NK-92 (cell line): Measurements from ENCODE around the gene RGS6.

Source experiments
- DNase-seq: peaks from one replicate; lab custom pipeline; 2025; ENCODE audit not compliant: unreplicated experiment; lab: John Stamatoyannopoulos, UW

Gene RGS6

DNA sequence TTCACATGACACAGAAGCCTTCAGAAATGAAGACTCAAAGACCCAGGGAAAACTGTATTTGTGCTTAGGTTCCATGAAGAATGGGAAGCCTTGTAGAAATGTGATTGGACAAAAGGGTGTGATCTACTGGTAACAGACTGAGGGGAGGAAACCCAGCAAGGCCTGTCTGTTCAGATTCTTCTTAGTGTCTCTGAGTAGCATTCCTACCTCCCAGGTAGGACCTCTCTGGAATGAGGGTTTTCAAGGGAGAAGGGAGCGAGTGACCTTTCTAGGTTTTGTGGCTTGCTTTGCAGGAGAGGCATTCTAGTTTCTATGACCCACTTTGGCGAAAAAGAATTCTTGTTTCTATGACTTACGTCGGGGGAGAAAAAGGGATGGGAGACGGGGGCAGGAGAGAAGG lies 560.0 kb downstream of the RGS6 start:
- no peak for DNase-seq

DNA sequence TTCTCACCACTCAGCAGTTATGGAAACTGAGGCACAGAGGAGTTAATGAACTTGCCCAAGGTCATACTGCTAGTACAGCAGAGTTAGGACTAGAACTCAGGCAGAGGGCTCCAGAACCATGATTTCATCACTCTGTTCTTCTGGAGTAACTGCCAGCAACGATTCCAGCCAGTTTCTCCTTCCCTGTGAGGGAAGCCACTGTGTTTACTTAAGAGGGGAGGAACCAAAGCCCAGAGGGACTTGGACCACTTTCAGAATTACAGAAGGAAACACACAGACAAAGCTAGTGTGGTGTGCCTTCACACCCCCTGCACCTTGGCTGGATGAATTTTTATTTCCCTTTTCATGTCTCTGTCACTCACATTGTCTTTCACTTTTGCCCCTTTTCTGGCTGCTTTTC lies 563.4 kb downstream of the RGS6 start:
- DNase-seq, result no peak

DNA sequence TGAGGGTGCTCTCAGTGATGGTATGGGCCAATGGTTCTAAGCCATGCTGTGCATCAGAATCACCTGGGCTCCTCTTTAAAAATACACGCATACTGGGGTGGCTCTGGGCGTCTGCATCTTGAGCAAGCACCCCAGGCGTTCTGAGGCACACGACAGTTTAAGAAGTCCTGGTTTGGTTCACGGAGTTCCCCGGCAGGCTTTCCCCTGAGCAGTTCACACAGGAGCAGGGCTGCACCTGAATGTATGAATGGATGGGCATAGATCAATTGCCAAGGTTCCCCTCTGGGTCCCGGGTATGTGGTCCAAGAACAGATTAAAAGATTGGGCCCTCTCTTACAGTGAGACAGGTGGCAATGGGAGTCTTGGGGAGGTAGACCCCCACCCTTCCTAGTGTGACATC lies 566.4 kb downstream of the RGS6 start:
- no peak for DNase-seq

DNA sequence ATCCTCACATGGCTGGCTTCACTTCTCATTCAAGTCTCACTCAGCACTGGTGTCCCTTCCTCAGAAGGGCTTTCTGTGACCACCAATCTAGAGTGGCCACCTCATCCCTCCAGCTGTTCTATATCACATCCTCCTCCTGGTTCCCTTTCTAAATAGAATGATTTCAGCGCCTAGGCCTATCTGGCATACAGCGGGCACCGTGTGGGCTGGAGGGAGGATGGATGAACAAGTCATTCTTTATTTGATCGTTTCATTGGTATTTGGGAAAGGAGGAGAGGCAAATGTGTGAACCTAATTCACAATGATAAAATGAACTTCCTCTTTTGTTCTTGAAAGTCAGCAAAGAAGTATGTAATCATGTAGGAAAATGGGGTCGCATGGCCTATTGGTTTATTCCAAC lies 567.5 kb downstream of the RGS6 start:
- DNase-seq, result no peak

DNA sequence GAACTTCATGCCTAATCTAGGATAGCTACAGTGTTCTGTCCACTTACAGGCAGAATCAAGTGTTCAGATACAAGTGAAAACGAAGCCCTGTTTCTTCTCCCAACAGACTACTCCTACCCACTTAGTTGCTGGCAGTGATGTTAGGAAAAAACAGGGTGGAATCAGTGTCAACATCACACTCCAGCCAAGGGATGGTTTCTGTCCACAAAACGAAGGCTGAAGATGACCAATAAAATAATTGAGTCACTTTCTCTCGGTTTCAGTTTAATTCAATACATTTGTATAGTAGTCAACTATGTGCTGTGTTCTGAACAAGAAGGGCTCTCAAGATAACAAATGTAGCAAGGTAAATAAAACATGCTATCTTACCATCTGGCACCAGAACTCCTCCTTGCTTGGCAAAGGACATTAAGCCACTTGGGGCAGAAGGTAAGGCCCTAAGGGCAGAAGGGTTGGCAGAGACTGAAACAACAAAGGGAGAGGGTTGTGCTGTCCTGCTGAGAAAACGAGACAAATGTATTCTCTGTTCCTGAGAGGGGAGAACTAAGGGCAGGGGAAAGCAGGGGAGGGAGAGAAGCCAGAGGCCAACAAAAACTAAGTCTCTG lies 568.1 kb downstream of the RGS6 start:
- DNase-seq, result no peak

DNA sequence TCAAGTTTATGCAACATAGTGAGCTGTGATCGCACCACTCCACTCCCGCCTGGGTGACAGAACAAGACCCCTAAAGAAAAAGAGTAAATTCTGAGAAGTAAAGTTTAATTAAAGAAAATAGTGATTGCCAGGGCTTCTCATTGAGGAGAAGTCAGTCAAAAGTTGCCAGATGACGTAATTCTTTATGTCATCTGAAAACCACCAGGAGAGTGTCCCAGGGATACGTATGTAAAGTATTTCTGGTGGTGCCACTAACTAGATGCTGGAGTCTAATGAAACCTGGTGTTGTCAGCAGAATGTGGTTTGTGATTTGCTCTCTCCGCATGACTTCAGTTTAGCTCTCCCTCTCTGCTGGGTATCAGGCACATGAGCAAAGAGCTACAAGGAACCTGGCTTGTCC lies 569.2 kb downstream of the RGS6 start:
- DNase-seq, result no peak

DNA sequence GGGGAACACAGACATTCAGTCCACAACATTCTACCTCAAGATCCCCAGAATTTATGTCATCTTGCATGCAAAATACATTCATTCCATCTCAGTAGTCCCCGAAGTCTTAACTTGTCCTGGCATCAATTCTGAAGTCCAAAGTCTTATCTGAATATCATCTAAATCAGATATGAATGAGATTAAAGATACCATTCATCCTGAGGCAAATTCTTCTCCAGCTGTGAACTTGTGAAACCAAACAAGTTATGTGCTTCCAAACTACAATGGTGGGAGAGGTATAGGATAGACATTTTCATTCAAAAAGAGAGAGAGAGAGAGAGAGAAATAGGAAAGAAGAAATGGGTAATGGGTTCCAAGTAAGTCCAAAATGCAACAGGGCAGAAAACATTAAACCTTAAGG lies 571.0 kb downstream of the RGS6 start:
- DNase-seq, result no peak

DNA sequence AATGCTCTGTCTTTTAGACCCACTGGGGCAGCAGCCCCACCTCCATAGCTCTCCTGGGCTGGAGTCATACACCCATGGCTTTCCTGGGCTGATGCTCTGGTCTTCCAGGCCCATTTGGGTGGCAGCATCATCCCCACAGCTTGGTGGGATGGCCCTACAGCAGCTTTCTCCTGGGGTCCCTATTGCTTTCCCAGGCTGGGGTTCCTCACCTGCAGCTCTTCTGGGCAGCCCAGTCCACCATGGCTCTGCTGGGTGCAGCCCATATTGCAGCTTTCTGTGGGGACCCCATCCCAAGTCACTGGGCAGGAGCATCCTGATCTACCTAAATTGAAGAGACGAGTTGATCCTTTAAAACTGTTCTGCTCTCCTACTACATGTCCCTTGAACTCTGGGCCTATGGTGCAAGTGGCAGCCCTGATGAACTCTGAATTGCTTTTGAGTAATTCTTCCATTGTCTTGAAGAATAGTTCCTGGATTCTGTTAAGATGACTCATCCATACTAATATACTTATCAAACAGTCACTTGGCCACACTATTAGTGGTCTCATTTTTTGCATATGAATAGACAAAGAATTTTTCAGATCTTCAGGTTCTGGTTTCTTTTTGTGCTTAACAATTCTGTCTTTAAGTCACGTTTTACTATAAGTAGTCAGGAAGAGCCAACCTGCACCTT lies 571.6 kb downstream of the RGS6 start:
- no peak for DNase-seq

DNA sequence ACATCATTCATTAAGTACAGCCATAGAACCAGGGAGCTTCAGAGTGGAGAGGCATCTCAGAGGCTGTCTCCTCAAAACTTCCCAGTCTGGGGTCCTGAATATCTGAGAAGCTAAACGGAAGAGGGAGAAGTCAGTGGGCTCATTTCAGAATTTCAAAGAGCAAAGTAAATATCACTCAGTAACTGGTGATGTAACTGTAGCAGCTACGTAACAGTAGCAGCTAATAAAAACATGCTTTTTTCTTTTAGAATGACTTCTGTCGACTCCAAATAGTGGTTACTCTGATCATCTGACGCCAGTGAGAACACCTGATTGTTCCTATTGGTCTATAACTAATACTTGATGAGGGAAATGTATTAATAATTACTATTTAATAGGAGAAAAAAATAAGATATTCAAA lies 578.3 kb downstream of the RGS6 start:
- DNase-seq, result no peak

DNA sequence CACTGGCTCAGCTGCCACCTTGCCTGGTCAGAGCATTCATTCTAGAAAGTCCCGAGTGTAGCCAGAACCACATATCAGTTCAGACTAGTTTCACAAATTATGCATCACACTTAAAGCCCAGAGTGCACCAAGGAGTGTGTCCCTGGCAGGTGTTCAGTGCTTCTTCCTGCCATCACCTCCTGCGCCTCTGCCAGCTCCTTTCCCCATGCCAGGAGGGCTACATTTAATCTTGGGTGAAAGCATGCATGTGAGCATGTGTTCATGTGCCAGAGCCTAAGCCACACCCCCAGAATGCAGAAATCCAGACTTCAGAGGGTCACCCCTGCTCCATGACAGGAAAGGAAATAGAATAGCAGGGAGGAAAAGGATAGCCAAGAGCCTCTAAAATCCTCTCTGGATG lies 580.1 kb downstream of the RGS6 start:
- DNase-seq, result no peak

DNA sequence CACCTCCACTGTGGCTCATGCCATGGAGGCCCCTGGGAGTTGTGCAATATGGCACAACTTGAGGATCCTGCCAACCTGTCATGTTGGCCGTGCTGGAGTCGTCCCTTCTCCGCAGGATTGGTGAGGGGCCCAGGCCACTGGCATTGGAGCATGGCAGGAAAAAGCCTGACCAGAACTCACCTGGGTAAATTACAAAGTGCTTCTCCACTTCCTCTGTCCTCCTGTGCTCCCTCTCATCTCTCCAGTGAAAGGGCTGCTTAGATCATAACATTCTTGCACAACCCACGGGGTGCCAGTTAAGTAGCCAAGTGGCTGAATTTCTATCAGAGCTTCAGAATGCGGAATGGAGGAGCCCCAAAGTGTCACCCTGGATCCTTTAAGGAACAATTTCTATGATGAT lies 580.7 kb downstream of the RGS6 start:
- DNase-seq, result no peak

DNA sequence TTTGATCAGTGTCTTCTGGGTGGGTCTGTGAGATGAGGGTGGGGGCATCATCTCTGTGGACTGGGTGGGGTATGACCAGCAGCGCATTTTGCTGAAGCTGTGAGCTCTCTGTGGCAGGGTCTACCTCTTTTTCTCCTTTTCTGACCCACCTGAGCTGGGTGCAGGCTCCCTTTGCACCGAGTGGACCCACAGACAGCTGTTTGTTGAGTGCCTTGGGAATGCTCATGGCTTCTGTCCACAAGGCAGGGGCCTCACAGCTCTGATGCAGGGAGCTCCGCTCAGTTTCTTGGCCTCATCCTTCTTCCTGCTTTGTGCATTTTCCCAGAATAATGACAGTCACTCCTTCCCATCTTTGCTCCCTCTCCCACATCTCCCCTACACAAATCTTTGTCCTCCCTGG lies 581.1 kb downstream of the RGS6 start:
- DNase-seq, result no peak

DNA sequence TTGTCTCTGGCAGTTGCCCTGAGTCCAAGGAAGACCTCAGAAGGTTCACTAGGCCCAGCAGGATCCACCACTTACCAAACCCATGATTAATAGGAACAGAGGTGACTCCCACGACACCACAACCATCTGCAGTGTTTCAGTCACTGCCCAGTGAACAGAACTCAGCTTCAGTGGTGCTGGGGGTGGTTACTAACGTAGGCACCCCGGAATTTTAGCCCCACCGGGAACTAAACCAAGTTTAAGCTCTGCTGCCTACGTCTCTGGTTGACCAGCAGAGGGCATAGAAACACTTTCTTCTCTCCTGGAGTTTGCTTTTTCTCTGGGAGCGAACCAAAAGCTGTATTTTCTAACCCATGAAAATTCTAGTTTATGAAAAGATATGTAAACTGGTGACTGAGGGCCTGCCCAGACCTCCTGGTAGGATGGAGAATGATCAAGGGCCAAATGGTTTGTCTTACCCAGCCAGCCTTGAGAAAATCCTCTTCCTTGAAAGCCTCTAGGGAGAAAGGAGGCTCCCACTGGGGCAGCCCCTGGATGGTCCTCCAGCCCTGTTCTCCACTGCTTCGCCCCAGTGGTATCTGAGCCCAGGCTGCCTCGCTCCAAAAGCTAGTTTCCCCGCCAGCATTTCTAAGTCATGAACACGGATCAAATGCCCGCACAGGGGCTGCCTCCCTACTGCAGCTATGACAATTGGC lies 581.9 kb downstream of the RGS6 start:
- no peak for DNase-seq

DNA sequence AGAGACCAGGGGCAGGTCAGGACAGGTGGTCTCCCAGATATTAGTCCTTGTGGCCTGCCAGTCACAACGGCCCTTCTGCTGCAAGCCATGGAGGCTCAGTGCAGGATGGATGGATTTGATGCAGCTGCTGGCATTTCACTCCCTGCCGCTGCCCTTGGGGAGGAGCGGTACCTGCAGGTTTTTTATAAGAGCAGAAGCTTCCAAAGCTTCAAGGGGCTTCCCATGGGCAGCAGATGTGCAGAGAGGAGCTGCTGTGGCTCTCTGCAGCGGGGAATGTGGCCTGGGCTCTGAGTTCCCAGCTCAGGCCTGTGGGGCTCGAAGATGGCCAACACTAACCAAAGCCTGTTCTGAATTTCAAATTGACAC lies 582.4 kb downstream of the RGS6 start:
- no peak for DNase-seq

DNA sequence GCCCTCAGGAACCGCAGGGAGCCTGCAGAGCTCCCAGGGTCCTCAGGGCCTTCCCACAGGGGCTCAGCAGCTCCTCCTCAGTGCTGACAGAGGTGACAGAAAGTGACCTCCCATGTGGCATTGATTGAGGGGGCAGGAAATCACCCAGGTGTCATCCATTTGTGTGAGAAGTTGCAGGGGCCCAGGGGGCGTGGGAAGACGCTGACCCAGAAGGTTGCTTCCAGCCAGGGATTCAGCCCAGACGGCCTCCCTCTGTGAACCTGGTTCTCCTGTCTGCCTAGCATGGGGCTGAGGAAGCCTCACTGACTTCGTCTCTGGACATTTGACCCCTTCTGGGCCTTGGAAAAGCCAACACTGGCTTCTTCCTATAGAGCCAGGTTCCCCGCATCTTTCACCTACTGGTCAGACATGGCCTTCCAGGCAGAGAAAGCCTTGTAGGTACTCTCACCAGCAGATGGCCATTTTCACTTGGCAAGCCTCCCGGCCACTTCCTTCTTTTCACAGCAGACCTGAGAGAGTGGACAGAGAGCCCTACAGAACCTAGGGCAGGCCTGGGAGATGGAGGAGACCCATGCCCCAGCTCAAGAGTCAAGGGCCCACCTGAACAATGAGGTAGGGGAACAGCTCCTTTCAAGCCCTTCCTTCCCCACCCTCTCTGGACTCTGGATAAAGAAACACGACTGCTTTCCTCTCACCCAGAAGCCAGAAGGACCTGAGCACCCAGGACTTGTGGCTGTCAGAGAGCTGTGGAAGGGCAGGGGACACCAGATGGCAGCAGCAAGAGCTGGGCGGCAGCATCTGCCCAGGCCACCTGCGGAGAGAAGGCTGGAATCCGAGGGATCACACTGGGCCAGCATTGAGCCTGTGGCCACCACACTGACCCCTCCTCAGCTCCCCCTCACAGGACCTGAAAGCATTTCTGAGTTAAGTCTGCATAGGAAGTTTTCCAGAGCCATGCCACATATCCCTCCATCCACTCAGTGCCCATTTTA lies 583.8 kb downstream of the RGS6 start:
- DNase-seq, result no peak

DNA sequence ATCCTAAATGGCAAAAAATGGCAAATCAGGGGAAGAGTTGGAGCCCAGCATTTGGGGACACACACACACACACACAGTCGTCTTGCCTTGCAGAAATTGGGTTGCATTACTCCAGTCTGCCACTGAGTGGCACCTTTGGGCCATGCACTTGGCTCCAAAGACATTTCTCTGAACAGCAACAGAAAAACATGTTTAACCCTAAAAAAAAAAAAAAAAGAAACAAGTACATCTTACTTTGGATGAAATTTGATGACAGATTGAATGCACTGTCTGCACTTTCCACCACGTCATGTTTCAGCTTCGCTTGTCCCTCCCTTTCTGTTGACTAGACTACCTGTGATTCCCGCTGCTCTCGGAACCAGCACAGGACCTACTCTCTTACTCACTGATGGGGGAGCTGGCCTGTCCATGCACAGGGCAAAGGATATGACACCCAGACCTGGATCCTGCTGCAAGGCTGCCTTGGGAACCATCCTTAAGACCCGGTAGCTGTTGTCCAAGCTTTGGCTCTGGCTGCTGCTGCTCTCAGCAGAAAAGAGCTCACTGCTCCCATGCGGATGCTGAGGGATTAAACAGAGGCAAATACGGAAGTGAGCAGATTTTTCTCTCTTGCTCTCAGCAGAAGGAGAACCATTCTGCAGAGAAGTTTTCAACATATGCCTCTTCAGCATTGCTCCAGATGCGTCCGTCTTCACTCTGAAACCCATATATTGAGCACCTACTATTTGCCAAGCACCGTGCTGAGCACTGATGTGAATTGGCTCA lies 584.9 kb downstream of the RGS6 start:
- DNase-seq, result no peak

DNA sequence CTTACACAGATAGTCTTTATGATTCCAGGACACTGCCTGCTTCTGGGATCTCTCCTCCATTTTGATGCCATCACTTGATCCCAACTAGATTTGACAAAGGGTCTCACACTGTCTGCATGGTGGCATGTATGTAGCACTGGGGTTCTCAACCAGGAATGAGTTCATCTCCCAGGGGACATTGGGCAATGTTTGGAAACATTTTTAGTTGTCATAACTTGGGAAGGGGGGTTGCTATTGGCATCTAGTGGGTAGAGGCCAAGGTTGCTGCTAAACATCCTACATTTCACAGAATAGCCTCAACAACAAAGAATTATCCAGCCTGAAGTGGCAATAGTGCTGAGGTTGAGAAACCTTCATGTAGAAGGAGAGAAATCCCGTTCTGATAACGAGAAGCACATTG lies 585.5 kb downstream of the RGS6 start:
- no peak for DNase-seq

DNA sequence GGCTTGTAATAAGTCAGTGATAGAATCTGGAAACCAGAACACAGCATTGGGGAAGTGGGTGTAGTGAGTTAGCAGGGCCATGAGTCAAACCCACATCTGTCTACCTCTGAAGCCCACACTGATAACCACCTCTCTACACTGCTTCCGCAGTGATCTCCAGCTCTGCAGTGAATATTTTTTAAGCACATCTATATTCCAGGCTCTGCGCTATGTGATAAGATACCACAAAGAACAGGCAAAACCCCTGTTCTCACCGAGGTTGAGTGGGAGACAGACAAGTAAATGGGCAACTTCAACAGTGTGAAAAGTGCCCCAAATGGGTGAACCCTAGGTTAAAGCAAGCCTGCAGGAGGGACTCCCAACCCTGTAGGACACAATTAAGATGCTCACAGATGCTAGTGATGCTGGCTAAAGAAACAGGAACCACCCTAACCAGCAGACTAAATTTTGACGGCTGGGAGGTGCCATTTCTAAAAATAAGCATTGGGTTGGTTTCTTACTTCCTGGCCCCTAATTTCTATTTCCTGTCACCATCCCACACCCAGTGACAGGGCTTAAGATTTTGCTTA lies 586.7 kb downstream of the RGS6 start:
- DNase-seq, result no peak

DNA sequence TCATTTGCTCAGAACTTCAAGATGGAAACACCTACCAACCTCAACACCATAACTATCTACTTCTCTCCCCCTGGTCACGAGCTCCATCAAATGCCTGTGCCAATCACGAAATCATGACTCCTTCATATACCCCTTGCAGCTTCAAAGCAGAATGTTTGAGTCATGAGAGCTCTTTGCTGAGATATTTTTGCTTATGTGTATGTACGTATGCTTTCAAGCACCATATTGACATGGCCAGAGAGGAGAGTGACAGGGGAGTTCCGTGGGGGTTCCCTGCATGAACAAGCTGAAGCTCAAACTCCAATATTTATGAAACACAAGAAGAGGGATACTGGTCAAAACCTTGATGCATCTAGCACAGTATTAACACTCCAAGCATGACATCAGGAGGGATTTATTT lies 587.3 kb downstream of the RGS6 start:
- no peak for DNase-seq

DNA sequence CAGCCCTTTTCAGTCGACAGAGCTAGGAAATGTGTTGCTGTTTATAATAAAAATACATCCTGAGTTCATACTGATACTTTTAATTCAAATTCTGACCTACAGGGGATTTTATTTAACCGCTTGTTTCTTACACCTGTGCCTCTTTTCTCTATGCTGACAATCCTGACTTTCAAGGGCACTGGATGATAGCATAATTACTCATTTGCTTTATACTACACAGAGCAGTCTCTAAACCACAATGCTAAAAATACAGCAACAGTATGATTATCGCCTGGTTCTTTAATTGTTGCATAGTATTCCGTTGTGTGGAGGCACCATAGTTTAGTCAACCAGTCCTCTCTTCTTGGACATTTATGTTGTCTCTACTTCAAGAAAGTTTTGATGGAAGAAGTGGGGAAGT lies 588.8 kb downstream of the RGS6 start:
- no peak for DNase-seq
